Measurements from ENCODE around the gene LAMA5. TPM values are rescaled to one million over a fixed set of nuclear protein-coding genes. Genes with fewer than 3 reads are reported as not detected.

Gene LAMA5
- total RNA-seq, 2 experiments from 2014 or later: 0.16 to 0.78 TPM

- ChIA-PET POLR2A (no interaction called here), CTCF (interaction anchor here (2.6 kb wide), 1 partner anchor 78 kb away, joined by 12 read pairs; no protein-coding TSS in a partner anchor)
- no peaks in the 10 kb centered on the region for H3K27me3 Mint-ChIP-seq
- intact Hi-C loops (cut with DNase I, micrococcal nuclease): loop anchor here (2.0 to 5.0 kb wide), 4 partner anchors 63 to 503 kb away; partner anchors contain the start of gene LAMA5 (in 1 of the 2)
- Histone ChIP-seq H3K27ac (ENCODE audit: low read depth in 1 of 2, low read length in 2 of 2) (no peak overlapping the region), H3K4me1 (ENCODE audit: insufficient read depth, low read length) (peaks cover 46% of the 10 kb centered on the region), H3K27me3 (ENCODE audit: control insufficient read depth in 1 of 2, insufficient read depth in 2 of 2, low read length in 2 of 2) (no peaks in the 10 kb centered on the region), H3K36me3 (ENCODE audit: insufficient read depth, low read length) (peaks cover 51% of the 10 kb centered on the region), H3K9me3 (ENCODE audit: control insufficient read depth in 1 of 2, insufficient read depth in 1 of 2, low read length in 2 of 2) (no peaks in the 10 kb centered on the region), H3K4me3 (ENCODE audit: low read length) (peak overlapping the region; percentile 89)
- H3K4me3 Mint-ChIP-seq: peak overlapping the region; percentile 93
- peak overlapping the region; percentile 76 for H3K27ac Mint-ChIP-seq
- no peak for DNase-seq
- H3K4me1 Mint-ChIP-seq (ENCODE audit: low read depth): peaks cover 26% of the 10 kb centered on the region
- ATAC-seq (ENCODE audit: poor library complexity): no peak
- H3K9me3 Mint-ChIP-seq: no peaks in the 10 kb centered on the region
- no peak for TF ChIP-seq CTCF (IDR thresholded peaks at IDR 0.05)
- peaks cover 55% of the 10 kb centered on the region for H3K36me3 Mint-ChIP-seq (ENCODE audit: low read depth)
Observed at GRCh38 chr20:62304331-62305148, 62.6 kb downstream of the LAMA5 start.

- Histone ChIP-seq H3K4me3 (ENCODE audit: low read length) (peak overlapping the region; percentile 89), H3K27ac (ENCODE audit: low read depth in 1 of 2, low read length in 2 of 2) (peak overlapping the region in 1 of 2 donors; percentile 29), H3K27me3 (ENCODE audit: control insufficient read depth in 1 of 2, insufficient read depth in 2 of 2, low read length in 2 of 2) (no peaks in the 10 kb centered on the region), H3K36me3 (ENCODE audit: insufficient read depth, low read length) (peaks cover 46% of the 10 kb centered on the region), H3K4me1 (ENCODE audit: insufficient read depth, low read length) (peaks cover 46% of the 10 kb centered on the region), H3K9me3 (ENCODE audit: control insufficient read depth in 1 of 2, insufficient read depth in 1 of 2, low read length in 2 of 2) (no peaks in the 10 kb centered on the region)
- no peaks in the 10 kb centered on the region for H3K9me3 Mint-ChIP-seq
- H3K4me1 Mint-ChIP-seq (ENCODE audit: low read depth): peaks cover 26% of the 10 kb centered on the region
- POLR2A ChIA-PET: interaction anchor here (0.8 to 1.6 kb wide), 3 partner anchors 65 to 104 kb away, joined by 3 to 8 read pairs (median 4); partner anchors contain the start of genes CABLES2, OSBPL2 and RPS21
- no peak for ATAC-seq (ENCODE audit: poor library complexity)
- CTCF ChIA-PET: interaction anchor here (2.6 kb wide), 1 partner anchor 79 kb away, joined by 12 read pairs; no protein-coding TSS in a partner anchor
- peaks cover 50% of the 10 kb centered on the region for H3K36me3 Mint-ChIP-seq (ENCODE audit: low read depth)
- no peaks in the 10 kb centered on the region for H3K27me3 Mint-ChIP-seq
- TF ChIP-seq CTCF (IDR thresholded peaks at IDR 0.05): no peak
- intact Hi-C loops (cut with DNase I, micrococcal nuclease): loop anchor here (1.0 to 5.0 kb wide), 8 partner anchors 64 to 504 kb away; partner anchors contain the start of genes LSM14B (in 2 of the 2), OSBPL2 (in 2 of the 2), LAMA5 (in 1 of the 2) and MTG2 (in 1 of the 2)
- H3K27ac Mint-ChIP-seq: peak overlapping the region; percentile 76
- H3K4me3 Mint-ChIP-seq: peak overlapping the region; percentile 93
- DNase-seq: peak in 3 of 14 experiments; percentile 10 to 45 (median 11)
Observed at GRCh38 chr20:62303340-62304226, 63.5 kb downstream of the LAMA5 start.

GRCh38 chr20:62303062-62303339 lies 64.1 kb downstream of the LAMA5 start:
- Histone ChIP-seq H3K4me3 (ENCODE audit: low read length) (peak overlapping the region; percentile 89), H3K27me3 (ENCODE audit: control insufficient read depth in 1 of 2, insufficient read depth in 2 of 2, low read length in 2 of 2) (no peaks in the 10 kb centered on the region), H3K4me1 (ENCODE audit: insufficient read depth, low read length) (peaks cover 46% of the 10 kb centered on the region), H3K36me3 (ENCODE audit: insufficient read depth, low read length) (peaks cover 40% of the 10 kb centered on the region), H3K27ac (ENCODE audit: low read depth in 1 of 2, low read length in 2 of 2) (peak overlapping the region in 1 of 2 donors; percentile 21), H3K9me3 (ENCODE audit: control insufficient read depth in 1 of 2, insufficient read depth in 1 of 2, low read length in 2 of 2) (no peaks in the 10 kb centered on the region)
- DNase-seq (no peak), ATAC-seq (ENCODE audit: poor library complexity) (no peak)
- Mint-ChIP-seq H3K4me3 (peak overlapping the region; percentile 100), H3K4me1 (ENCODE audit: low read depth) (peaks cover 26% of the 10 kb centered on the region), H3K9me3 (no peaks in the 10 kb centered on the region), H3K36me3 (ENCODE audit: low read depth) (peaks cover 44% of the 10 kb centered on the region), H3K27me3 (no peaks in the 10 kb centered on the region), H3K27ac (peak overlapping the region; percentile 96)
- no peak for TF ChIP-seq CTCF (IDR thresholded peaks at IDR 0.05)
- ChIA-PET POLR2A (interaction anchor here (0.7 to 1.6 kb wide), 4 partner anchors 65 to 463 kb away, joined by 3 to 8 read pairs (median 4); partner anchors contain the start of genes CABLES2, OSBPL2 and RPS21), CTCF (interaction anchor here (1.2 to 2.6 kb wide), 2 partner anchors 80 to 84 kb away, joined by 3 to 12 read pairs; partner anchors contain the start of gene RPS21)
- intact Hi-C loops (cut with DNase I, micrococcal nuclease): loop anchor here (1.0 to 5.0 kb wide), 7 partner anchors 64 to 504 kb away; partner anchors contain the start of genes LSM14B (in 2 of the 2), OSBPL2 (in 2 of the 2), LAMA5 (in 1 of the 2) and MTG2 (in 1 of the 2)
